CD14-positive monocyte (primary cell): ENCODE measurements around the gene GAS6. TPM values are rescaled to one million over a fixed set of nuclear protein-coding genes. Genes with fewer than 3 reads are reported as not detected.
"Not testable (repeated sequence)": the region's sequence is repeated elsewhere in the genome, so short reads cannot be mapped to it uniquely, and the experiment has no call there.

ENCODE experiments used
- DNase-seq, 3 donors: peaks; one replicate each; pipeline ENCODE4 v3.0.0-alpha.2; 2011 to 2022
- H2AFZ ChIP-seq: 2 replicates; pipeline ENCODE4 v1.6.0; 2012; ENCODE audit warnings: mild to moderate bottlenecking, low read depth, low read length, inconsistent platforms; ENCODE audit not compliant: insufficient read depth, poor library complexity, severe bottlenecking
- H3K27ac ChIP-seq, 2 donors: 1 replicate in 1 of 2; 2 replicates in 1 of 2; pipeline ENCODE4 v1.5.1; 2012 to 2013; ENCODE audit warnings: low read length in 2 of 2, control low read depth in 1 of 2, inconsistent platforms in 1 of 2, low read depth in 1 of 2, mild to moderate bottlenecking in 1 of 2
- H3K27me3 ChIP-seq, 2 donors: one replicate each; pipeline versions ENCODE4 v1.6.0 to v1.6.1; 2011 to 2013; ENCODE audit warnings: low read length in 2 of 2; ENCODE audit not compliant: control insufficient read depth in 2 of 2, insufficient read depth in 2 of 2
- H3K36me3 ChIP-seq, 2 donors: replicated peaks in 1 of 2; 1 replicate in 1 of 2; 2 replicates in 1 of 2; pipeline versions ENCODE4 v1.5.1 to v1.6.1; 2012 to 2013; ENCODE audit warnings: low read length in 2 of 2, control low read depth in 1 of 2, inconsistent platforms in 1 of 2, mild to moderate bottlenecking in 1 of 2; ENCODE audit not compliant: insufficient read depth in 2 of 2, control insufficient read depth in 1 of 2
- H3K4me1 ChIP-seq, 2 donors: 1 replicate in 1 of 2; 2 replicates in 1 of 2; pipeline versions ENCODE4 v1.5.1 to v1.6.1; 2012 to 2013; ENCODE audit warnings: low read length in 2 of 2, control low read depth in 1 of 2, inconsistent platforms in 1 of 2, mild to moderate bottlenecking in 1 of 2, moderate library complexity in 1 of 2; ENCODE audit not compliant: insufficient read depth in 2 of 2, control insufficient read depth in 1 of 2
- H3K4me2 ChIP-seq: replicated peaks from 2 replicates; pipeline ENCODE3; 2012; ENCODE audit warnings: low read length, moderate library complexity, mild to moderate bottlenecking; ENCODE audit not compliant: poor library complexity, severe bottlenecking; ENCODE audit errors: extremely low read depth
- H3K4me3 ChIP-seq, 3 experiments: fragments of 200-600 bp in 1 of 3; sonication (generic) in 1 of 3; replicated peaks in 1 of 3; 1 replicate in 2 of 3; 2 replicates in 1 of 3; pipeline ENCODE4 v1.5.1; 2011 to 2013; ENCODE audit warnings: low read length in 3 of 3, mild to moderate bottlenecking in 3 of 3, control low read depth in 2 of 3, low read depth in 2 of 3, inconsistent platforms in 1 of 3, moderate library complexity in 1 of 3
- H3K79me2 ChIP-seq: 2 replicates; pipeline ENCODE4 v1.6.0; 2012; ENCODE audit warnings: mild to moderate bottlenecking, control low read depth, inconsistent platforms, low read length, moderate library complexity; ENCODE audit not compliant: insufficient read depth
- H3K9ac ChIP-seq: 2 replicates; pipeline ENCODE4 v1.6.0; 2017; ENCODE audit warnings: low read length, mild to moderate bottlenecking; ENCODE audit not compliant: insufficient read depth, poor library complexity, severe bottlenecking
- H3K9me3 ChIP-seq, 2 donors: replicated peaks in 1 of 2; 1 replicate in 1 of 2; 2 replicates in 1 of 2; pipeline versions ENCODE4 v1.5.1 to v1.6.1; 2012 to 2013; ENCODE audit warnings: low read length in 2 of 2, control low read depth in 1 of 2; ENCODE audit not compliant: control insufficient read depth in 1 of 2, insufficient read depth in 1 of 2
- H4K20me1 ChIP-seq: 2 replicates; pipeline ENCODE4 v1.6.0; 2012; ENCODE audit warnings: mild to moderate bottlenecking, low read length, control low read depth, moderate library complexity; ENCODE audit not compliant: insufficient read depth
- H3K27ac Mint-ChIP-seq, 7 donors: one replicate each; pipeline ENCODE4 v1.8.0; 2020; ENCODE audit warnings: mild to moderate bottlenecking in 7 of 7, mixed read lengths in 7 of 7, moderate library complexity in 6 of 7, inconsistent platforms in 2 of 7
- H3K27me3 Mint-ChIP-seq, 3 donors: one replicate each; pipeline ENCODE4 v1.8.0; 2021 to 2022; ENCODE audit warnings: low read depth in 3 of 3, mild to moderate bottlenecking in 3 of 3, mixed read lengths in 3 of 3, moderate library complexity in 3 of 3, inconsistent platforms in 1 of 3
- H3K36me3 Mint-ChIP-seq, 2 donors: one replicate each; pipeline ENCODE4 v1.8.0; 2020; ENCODE audit warnings: mixed read lengths in 2 of 2, inconsistent platforms in 1 of 2, mild to moderate bottlenecking in 1 of 2
- H3K4me1 Mint-ChIP-seq: one replicate; pipeline ENCODE4 v1.8.0; 2020; ENCODE audit warnings: mild to moderate bottlenecking, mixed read lengths
- H3K4me3 Mint-ChIP-seq, 2 donors: one replicate each; pipeline ENCODE4 v1.8.0; 2020; ENCODE audit warnings: mild to moderate bottlenecking in 2 of 2, mixed read lengths in 2 of 2, moderate library complexity in 1 of 2
- H3K9me3 Mint-ChIP-seq, 7 donors: one replicate each; pipeline ENCODE4 v1.8.0; 2020 to 2022; ENCODE audit warnings: mixed read lengths in 7 of 7, mild to moderate bottlenecking in 6 of 7, moderate library complexity in 6 of 7, inconsistent platforms in 2 of 7
- CTCF ChIP-seq: fragments of 200-600 bp; IDR thresholded peaks from one replicate; pipeline ENCODE4 v1.8.0; 2022; ENCODE audit warnings: antibody characterized with exemption, mild to moderate bottlenecking
- WGBS: methylation state at CpG from one replicate; pipeline ENCODE4 v1.1.5; 2013; ENCODE audit warnings: missing lambda C conversion rate; ENCODE audit not compliant: insufficient coverage; 5-methylcytosine and 5-hydroxymethylcytosine counted together
- intact Hi-C, 2 donors: fragments of 100-400 bp; cut with micrococcal nuclease; formaldehyde crosslinking; loops; one replicate each; pipeline versions ENCODE4 v1.15.0 to v1.15.1; 2023
- polyA plus RNA-seq, 3 donors: library from polyadenylated mRNA; depleted of rRNA in 1 of 3; unstranded in 2 of 3; stranded (reverse) in 1 of 3; fragments of 300-500 nt in 2 of 3; fragments of >200 nt in 1 of 3; fragmentation: Illumina TruSeq in 2 of 3; gene quantifications; 1 replicate in 2 of 3; 2 replicates in 1 of 3; pipeline ENCODE4 v1.2.3, GENCODE V29; 2012 to 2021

The GAS6 gene
- polyA plus RNA-seq, 3 donors: 1.8 to 7.5 (median 1.9) TPM

- no peak overlapping the region for H3K4me2 ChIP-seq
Measured at GRCh38 chr13:113832205-113832604, 31.7 kb downstream of the GAS6 start.

GRCh38 chr13:113831061-113831460 lies 32.8 kb downstream of the GAS6 start:
- H3K4me3 Mint-ChIP-seq: no peak overlapping the region
- no peaks in the 10 kb centered on the region for H3K4me1 Mint-ChIP-seq
- peaks cover 5 to 20% of the 10 kb centered on the region in 2 donors for H3K9me3 ChIP-seq
- intact Hi-C loops: no loop called here
- H4K20me1 ChIP-seq: no peaks in the 10 kb centered on the region
- H3K9me3 Mint-ChIP-seq: peaks cover 0 to 46% (median 6%) of the 10 kb centered on the region in 7 donors
- H3K9ac ChIP-seq: no peak overlapping the region
- 95% methylated on average over 21 of the region's 23 CpGs for WGBS
- no peak overlapping the region for H2AFZ ChIP-seq
- no peak overlapping the region for H3K27ac Mint-ChIP-seq
- no peak for TF ChIP-seq CTCF
- no peaks in the 10 kb centered on the region for H3K4me1 ChIP-seq
- no peak for DNase-seq
- no peak overlapping the region for H3K27ac ChIP-seq
- H3K4me2 ChIP-seq: no peak overlapping the region
- H3K79me2 ChIP-seq: no peaks in the 10 kb centered on the region
- H3K36me3 ChIP-seq: peaks cover 0 to 11% of the 10 kb centered on the region in 2 donors
- H3K36me3 Mint-ChIP-seq: peaks cover 27 to 45% of the 10 kb centered on the region in 2 donors
- no peak overlapping the region for H3K4me3 ChIP-seq
- no peaks in the 10 kb centered on the region for H3K27me3 ChIP-seq
- peaks cover 0 to 5% (median 0%) of the 10 kb centered on the region in 3 donors for H3K27me3 Mint-ChIP-seq

More at GRCh38 chr13:113832205-113832604, 31.7 kb downstream of the GAS6 start:
- H3K36me3 Mint-ChIP-seq: peaks cover 22 to 36% of the 10 kb centered on the region in 2 donors
- Histone ChIP-seq H3K27me3 (no peaks in the 10 kb centered on the region), H4K20me1 (no peaks in the 10 kb centered on the region), H3K9ac (no peak overlapping the region), H3K9me3 (peaks cover 5 to 14% of the 10 kb centered on the region in 2 donors), H3K4me3 (no peak overlapping the region), H3K27ac (no peak overlapping the region), H2AFZ (no peak overlapping the region), H3K4me1 (no peaks in the 10 kb centered on the region), H3K79me2 (no peaks in the 10 kb centered on the region), H3K36me3 (peaks cover 0 to 6% of the 10 kb centered on the region in 2 donors)
- H3K27ac Mint-ChIP-seq: no peak overlapping the region
- TF ChIP-seq CTCF: no peak
- DNase-seq: no peak
- H3K27me3 Mint-ChIP-seq: peaks cover 0 to 5% (median 0%) of the 10 kb centered on the region in 3 donors
- no peak overlapping the region for H3K4me3 Mint-ChIP-seq
- peaks cover 0 to 40% (median 3%) of the 10 kb centered on the region in 7 donors for H3K9me3 Mint-ChIP-seq
- peaks cover 3% of the 10 kb centered on the region for H3K4me1 Mint-ChIP-seq
- WGBS: 96% methylated on average over 19 of the region's 19 CpGs
- intact Hi-C loops: no loop called here

- H3K27me3 ChIP-seq, intact Hi-C loops, H3K27ac Mint-ChIP-seq, H3K4me3 ChIP-seq, H3K4me1 ChIP-seq, H2AFZ ChIP-seq, H3K27ac ChIP-seq, H3K9ac ChIP-seq, DNase-seq, H3K79me2 ChIP-seq, H3K27me3 Mint-ChIP-seq, H3K4me1 Mint-ChIP-seq, H3K4me2 ChIP-seq, H4K20me1 ChIP-seq, H3K4me3 Mint-ChIP-seq: not testable (repeated sequence)
- Mint-ChIP-seq H3K36me3 (peaks cover 31 to 51% of the 10 kb centered on the region in 2 donors), H3K9me3 (peaks cover 0 to 52% (median 9%) of the 10 kb centered on the region in 7 donors)
- 81% methylated on average over 7 of the region's 22 CpGs for WGBS
- peaks cover 0 to 11% of the 10 kb centered on the region in 2 donors for H3K36me3 ChIP-seq
- H3K9me3 ChIP-seq: peaks cover 5 to 26% of the 10 kb centered on the region in 2 donors
Measured at GRCh38 chr13:113830426-113830950, 33.4 kb downstream of the GAS6 start.
